ENCODE data around the gene WWP2. TPM values are rescaled to one million over a fixed set of nuclear protein-coding genes. Genes with fewer than 3 reads are reported as not detected.
A peak's percentile ranks its signal among the peaks of the same experiment; 100 is the strongest.

WWP2 gene
- total RNA-seq, 1 donor, result 28.5 TPM

GRCh38 chr16:69929480-69929879 is 167.3 kb downstream of the WWP2 start:
- no peak for DNase-seq (ENCODE audit: low read depth)
- TF ChIP-seq CTCF (IDR thresholded peaks at IDR 0.05; ENCODE audit: insufficient read depth, low read depth, low read length), result no peak
- H3K4me3 ChIP-seq (ENCODE audit: low read depth, low read length), result no peak overlapping the region

- no peak overlapping the region for H3K4me3 ChIP-seq (ENCODE audit: low read depth, low read length)
- DNase-seq (ENCODE audit: low read depth), result peak; percentile 69
- peak; percentile 69 for TF ChIP-seq CTCF (IDR thresholded peaks at IDR 0.05; ENCODE audit: insufficient read depth, low read depth, low read length)
Measured at GRCh38 chr16:69930117-69930776, 168.1 kb downstream of the WWP2 start.

- no peak for TF ChIP-seq CTCF (IDR thresholded peaks at IDR 0.05; ENCODE audit: insufficient read depth, low read depth, low read length)
- H3K4me3 ChIP-seq (ENCODE audit: low read depth, low read length), result no peak overlapping the region
- DNase-seq (ENCODE audit: low read depth), result no peak
Measured at GRCh38 chr16:69931631-69932030, 169.5 kb downstream of the WWP2 start.

GRCh38 chr16:69932228-69932627 is 170.1 kb downstream of the WWP2 start:
- no peak overlapping the region for H3K4me3 ChIP-seq (ENCODE audit: low read depth, low read length)
- no peak for DNase-seq (ENCODE audit: low read depth)
- TF ChIP-seq CTCF (IDR thresholded peaks at IDR 0.05; ENCODE audit: insufficient read depth, low read depth, low read length), result no peak

- H3K4me3 ChIP-seq (ENCODE audit: low read depth, low read length), result no peak overlapping the region
- DNase-seq (ENCODE audit: low read depth), result no peak
- TF ChIP-seq CTCF (IDR thresholded peaks at IDR 0.05; ENCODE audit: insufficient read depth, low read depth, low read length), result no peak
Measured at GRCh38 chr16:69932691-69933392, 170.7 kb downstream of the WWP2 start.

GRCh38 chr16:69934044-69934443 is 171.9 kb downstream of the WWP2 start:
- DNase-seq (ENCODE audit: low read depth), result no peak
- no peak for TF ChIP-seq CTCF (IDR thresholded peaks at IDR 0.05; ENCODE audit: insufficient read depth, low read depth, low read length)
- H3K4me3 ChIP-seq (ENCODE audit: low read depth, low read length), result no peak overlapping the region
